NCI-H460 (cell line): Measurements from ENCODE around the gene CPN1. TPM values are rescaled to one million over a fixed set of nuclear protein-coding genes. Genes with fewer than 3 reads are reported as not detected.
"Not testable (repeated sequence)": the region's sequence is repeated elsewhere in the genome, so short reads cannot be mapped to it uniquely, and the experiment has no call there.

ENCODE experiments used
- DNase-seq: peaks from one replicate; pipeline ENCODE4 v3.0.0-alpha.2; 2016; ENCODE audit warnings: low read depth; ENCODE audit errors: extremely low read depth
- polyA plus RNA-seq: library from polyadenylated mRNA; depleted of rRNA; stranded (reverse); fragments of >200 nt; gene quantifications from 2 replicates; pipeline ENCODE4 v1.2.3, GENCODE V29; 2014; cell fraction: nucleus; rRNA removed
- total RNA-seq: library from RNA; depleted of rRNA; stranded (reverse); fragments of >200 nt; shearing (Covaris generic); gene quantifications from 2 replicates; pipeline ENCODE4 v1.2.3, GENCODE V29; 2014; rRNA removed

Gene CPN1
- total RNA-seq: not detected in 2 replicates
- not detected in 2 replicates for polyA plus RNA-seq

DNA sequence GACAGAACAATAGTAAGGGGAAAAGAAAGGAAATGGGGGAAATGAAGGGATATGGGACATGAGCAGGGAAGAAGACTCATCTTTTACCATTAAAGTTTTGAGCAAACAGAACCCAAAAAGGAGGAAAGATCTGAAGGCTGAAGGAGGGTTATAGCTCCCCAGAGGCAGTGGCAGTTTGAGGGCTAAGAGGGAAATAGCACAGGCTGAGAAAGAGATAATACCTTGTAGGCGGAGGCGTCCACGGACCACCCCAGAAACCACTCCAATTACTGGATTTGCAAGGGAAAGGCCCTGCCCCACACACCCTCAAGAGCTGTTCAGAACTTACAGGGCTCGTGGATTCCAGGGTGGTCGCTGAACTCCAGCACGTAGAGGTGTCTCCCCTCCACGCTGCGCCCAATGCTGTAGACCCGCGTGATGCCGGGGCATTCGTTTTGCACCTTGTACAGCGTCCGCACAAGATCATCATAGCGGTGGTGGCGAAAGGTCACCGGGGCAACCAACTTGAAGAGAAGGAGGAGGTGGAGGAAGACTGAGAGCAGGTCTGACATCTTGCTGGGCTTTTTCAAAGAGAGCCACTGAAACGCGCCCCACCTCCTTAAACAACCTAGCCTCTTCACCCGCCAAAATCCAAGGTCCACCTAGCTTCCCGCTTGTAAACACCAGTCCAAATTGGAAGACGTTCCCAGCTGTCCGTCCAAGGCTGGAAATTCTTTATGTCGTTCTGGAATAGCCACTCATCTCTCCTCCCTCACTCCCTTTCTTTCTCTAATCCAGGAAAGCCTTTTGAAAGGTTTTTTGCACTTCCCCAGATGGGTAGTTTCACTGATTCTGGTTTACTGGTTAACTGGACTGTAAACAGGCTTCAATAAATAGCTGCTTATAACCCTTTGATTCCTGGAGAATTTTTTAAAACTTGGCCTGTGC, at the start of gene CPN1:
Gene CPN1 (minus strand): TSS at position 795 of the 927 bp plus-strand sequence. CDS start 244 bp downstream, at position 551.
- no peak for DNase-seq

DNA sequence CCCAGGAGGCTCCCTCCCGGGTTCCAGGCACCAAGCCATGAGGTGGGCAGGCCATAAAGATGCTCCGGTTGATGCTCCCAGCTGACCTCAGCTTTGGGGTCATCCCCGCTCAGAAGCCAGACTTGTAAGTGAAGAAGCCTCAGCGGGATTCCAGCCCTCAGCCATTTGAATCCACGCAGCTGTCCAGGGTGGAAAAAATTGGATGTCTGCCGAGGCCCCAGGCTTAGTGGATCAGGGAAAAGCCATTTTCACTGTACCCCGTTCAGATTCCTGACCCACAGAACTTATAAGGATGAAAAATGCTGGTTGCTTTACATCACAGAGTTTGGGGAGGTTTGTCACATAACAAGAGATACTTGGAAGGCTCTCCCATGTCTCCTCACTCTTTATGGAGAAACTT, 49.2 kb upstream of the CPN1 start:
- no peak for DNase-seq

DNA sequence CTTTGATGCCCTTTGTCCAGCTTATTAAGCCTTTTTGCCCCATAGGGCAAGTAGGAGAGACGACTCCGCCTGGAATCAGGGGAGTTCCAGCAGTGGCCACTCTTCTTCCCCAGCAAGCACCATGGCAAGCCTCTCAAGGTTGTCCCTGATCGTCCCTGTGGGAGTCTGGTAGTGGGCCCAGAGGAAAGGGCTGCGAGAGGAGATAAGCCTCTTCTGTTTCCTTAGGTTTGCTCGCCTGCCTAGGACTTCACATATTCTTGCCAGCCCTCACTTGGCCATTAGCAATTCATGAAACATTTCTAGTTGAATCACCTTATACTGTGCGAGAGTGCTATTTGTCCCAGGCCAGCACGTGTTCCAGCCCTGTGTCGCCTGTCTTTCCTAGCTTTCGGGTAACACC, 47.8 kb upstream of the CPN1 start:
- DNase-seq: peak; percentile 24

DNA sequence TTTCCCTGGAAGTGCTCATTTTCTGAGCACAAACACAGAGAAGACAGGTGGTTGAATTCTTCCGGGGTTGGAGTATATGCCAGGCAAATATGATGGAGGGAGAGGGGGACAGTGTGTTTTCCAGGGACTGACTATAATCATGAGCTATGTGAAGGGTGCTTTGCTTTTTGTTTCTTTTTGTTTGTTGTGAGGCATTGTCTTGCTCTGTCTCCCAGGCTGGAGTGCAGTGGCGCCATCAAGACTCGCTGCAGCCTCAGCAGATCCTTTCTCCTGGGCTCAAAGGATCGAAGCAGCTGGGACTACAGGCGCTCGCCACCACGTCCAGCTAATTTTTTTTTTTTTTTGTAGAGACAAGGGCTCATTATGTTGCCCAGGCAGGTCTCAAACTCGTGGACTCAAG, 47.3 kb upstream of the CPN1 start:
- DNase-seq: no peak

DNA sequence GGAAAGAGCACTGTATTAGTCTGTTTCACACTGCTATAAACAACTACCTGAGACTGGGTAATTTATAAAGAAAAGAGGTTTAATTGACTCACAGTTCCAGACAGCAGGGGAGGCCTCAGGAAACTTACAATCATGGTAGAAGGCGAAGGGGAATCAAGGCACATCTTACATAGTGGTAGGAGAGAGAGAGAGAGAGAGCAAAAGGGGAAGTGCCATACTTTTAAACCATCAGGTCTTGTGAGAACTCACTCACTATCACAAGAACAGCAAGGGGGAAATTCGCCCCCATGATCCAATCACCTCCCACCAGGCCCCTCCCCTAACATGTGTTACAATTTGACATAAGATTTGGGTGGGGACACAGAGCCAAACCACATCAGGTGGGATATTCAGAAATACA, 43.7 kb upstream of the CPN1 start:
- not testable (repeated sequence) for DNase-seq

DNA sequence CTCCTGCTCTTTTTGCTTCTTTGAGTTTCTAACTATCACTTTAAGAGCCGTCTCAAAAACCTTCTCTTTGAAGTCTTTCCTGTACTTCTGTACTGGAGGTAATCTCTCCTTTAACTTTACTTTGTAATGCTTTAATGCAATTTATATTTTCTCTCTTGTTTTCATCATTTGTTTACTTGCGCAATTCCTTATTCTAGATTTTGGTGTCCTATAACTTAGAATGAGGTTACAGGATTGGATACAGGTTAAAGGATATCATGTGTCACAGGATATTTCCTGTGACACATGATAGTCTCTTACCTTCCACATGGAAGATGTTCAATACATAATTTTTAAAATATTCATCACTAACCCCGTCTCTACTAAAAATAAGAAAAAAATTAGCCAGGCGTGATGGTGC, 42.4 kb upstream of the CPN1 start:
- no peak for DNase-seq

DNA sequence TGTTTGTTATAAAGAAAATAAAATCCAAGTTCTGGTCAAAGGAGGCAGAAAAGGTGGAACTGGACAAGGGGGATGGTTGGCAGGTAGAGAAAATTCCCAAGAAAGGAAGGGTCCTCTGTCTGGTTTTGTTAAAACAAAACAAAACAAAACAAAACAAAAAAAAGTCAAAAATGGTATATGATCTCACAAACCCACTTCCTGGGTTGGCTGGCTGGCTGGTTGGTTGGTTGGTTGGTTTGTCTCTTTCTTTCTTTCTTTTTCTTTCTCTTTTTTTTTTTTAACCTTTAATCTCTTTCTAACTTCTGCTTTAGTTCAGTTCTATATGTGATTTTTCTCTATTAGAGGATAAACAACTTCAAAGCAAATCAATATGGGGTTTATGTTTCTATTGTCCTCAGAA, 41.1 kb upstream of the CPN1 start:
- no peak for DNase-seq

DNA sequence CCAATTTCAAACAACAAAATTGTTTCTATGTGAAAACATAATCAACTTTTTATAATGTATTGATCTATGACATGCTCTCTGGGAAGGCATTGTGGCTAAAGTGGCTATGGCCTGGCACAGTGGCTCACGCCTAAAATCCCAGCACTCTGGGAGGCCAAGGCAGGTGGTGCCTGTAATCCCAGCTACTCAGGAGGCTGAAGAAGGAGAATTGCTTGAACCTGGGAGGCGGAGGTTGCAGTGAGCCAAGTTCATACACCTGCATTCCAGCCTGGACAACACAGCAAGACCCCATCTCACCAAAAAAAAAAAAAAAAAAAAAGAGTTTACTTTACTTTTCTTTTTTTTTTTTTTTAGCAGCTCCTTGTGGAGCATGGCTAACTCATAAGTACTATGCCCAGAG, 38.9 kb upstream of the CPN1 start:
- DNase-seq: no peak

DNA sequence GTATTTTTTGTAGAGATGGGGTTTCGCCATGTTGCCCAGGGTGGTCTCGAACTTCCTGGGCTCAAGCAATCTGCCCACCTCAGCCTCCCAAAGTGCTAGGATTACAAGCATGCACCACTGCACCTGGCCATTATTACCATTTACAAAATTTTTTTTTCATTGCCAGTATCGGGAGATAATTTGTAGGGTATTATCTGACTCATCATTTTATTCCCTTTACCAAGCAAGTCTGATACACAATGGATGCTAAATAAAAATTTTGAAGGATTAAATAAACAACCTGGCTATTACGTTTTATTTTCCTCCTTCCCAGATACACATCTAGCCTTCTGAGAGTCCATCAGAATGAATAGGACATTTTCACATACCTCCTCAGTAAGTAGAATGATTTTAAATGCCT, 38.1 kb upstream of the CPN1 start:
- DNase-seq: no peak

DNA sequence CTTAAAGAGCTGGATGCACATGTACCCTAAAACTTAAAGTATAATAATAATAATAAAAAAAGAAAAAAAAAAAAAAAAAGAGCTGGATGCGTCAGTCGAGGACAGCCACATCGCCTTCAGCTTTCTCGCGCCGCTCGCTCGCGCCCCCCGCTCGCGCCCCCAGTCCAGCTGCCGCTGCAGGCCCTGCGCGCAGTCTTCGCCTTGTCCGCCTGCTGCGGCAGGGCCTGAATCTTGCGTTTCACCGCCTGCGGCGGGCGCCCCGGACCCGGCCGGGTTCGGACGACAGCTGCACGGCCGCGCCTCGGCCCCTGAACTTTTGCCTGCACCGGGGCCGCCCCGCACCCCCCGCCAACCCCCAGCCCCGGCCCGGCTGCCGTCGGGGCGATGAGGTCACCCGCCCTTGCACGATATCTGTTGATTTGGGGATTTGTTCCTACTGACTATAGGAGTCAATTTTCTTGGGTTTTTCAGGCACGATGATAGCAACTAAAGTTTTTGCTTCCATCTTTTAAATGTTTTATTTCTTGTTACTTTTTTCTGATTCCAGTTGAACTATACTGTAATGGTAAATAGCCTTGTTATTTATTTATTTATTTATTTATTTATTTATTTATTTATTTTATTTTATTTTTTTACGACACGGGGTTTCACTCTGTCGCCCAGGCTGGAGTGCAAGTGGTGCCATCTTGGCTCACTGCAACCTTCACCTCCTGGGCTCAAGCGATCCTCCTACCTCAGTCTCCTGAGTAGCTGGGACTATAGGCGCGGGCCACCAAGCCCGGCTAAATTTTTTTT, 33.5 kb upstream of the CPN1 start:
- no peak for DNase-seq

DNA sequence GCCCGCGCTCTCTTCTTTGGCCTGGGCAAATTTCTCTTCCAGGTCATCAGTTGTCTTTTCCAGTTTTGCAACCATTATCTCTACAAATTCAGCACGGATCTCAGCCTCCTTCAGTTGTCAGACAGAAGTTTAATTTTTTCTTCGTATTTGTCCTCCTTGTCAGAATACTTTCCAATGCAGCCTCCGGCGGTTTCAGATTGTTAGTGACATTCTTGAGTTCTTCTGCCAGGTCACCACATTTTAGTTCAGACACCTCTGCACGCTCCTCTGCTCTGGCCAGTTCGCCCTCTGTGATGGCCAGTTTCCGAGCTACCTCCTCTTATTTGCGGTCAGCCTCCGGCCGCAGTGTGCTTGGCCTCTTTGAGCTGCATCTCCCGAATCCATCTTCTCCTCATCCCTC, 32.8 kb upstream of the CPN1 start:
- DNase-seq: no peak

DNA sequence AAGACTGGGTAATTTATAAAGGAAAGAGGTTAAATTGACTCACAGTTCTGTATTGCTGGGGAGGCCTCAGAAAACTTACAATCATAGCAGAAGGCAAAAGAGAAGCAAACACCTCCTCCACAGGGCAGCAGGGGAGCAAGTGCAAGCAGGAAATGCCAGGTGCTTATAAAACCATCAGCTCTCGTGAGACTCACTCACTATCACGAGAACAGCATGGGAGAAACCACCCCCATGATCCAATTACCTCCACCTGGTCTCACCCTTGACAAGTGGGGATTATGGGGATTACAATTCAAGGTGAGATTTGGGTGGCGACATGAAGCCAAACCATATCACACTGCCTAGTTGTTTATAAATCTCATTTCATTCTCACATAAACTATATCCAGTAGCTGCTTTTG, 28.0 kb upstream of the CPN1 start:
- DNase-seq: no peak

DNA sequence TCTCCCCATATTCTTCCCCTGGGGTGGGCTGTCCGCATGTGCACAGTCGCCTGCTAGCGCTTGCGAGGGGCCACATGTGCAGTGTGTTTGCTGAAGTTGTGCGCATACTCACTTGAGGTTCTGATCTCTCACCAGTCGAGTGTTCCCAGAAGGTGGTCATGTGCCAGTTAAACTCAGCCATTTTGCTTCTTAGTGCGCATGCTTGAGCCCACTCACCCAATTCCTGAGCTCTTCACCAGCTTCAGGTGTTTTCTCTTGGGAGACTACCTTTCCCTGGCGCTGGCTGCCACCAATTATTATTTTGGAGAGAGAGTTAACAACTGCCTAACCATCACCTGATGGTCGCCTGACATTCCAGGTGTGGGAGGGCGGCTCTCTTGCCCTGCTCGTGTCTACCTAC, 25.2 kb upstream of the CPN1 start:
- no peak for DNase-seq

DNA sequence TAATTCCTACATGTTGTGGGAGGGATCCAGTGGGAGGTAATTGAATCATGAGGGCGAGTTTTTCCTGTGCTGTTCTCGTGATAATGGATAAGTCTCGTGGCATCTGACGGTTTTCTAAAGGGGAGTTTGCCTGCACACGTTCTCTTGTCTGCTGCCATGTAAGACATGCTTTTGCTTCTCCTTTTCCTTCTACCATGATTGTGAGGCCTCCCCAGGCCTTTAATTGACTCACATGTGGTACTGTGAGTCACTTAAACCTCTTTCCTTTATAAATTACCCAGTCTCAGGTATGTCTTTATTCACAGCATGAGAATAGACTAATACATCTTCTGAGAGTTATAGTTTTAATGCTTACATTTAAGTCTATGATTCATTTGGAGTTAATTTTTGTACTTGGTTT, 22.6 kb upstream of the CPN1 start:
- DNase-seq: no peak

DNA sequence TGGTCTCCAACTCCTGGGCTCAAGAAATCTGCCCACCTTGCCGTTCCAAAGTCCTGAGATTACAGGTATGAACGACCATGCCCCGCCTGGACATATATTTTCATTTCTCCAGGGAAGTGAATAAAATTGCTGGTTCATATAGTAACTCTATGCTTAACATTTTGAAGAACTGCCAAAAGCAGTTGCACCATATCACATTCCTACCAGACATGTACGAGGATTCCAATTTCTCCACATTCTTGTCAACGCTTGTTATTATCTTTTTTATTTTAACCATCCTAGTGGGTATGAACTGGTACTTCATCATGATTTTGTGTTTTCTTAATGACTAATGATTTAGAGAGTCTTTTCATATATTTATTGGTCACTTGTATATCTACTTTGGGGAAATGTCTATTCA, 21.9 kb upstream of the CPN1 start:
- no peak for DNase-seq

DNA sequence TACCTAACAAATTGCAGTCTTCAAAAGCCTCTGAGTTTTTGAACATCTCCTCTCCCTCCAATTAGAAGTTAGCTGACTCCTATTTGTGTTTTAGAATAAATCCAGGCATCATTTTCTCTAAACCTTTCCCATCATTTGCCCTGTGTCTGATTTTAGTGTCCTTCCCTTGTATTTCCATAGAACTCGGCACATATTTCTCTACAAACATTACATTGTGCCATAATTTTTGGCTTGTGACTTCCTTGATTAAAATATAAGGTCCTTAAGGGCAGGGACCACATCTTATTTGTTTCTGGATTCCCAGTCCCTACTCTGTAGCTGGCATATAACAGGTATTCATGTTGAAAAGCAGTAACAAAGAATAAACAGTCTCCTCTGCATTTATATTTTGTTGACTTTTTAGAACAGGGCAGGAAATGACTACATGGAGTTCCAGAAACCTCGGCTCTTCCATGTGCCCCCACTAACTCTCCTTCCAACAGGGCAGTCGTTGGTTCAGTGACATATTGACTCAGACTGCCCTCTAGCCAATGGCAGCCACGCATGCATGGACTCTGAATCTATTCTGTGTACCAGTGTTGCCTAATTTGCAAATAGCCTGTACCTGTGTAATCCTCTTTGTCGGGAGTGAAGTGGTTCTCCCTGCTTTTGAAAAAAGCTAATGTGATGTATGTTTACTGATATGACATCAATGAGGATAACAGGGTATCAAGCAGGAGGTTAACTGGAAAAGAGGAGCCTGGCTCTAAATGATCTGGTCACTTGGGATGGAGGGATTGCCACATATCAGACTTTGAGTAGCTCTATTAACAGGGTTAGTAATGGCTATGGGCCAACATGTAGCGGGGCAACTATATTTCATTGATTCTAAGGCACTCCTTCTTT, 19.8 kb upstream of the CPN1 start:
- DNase-seq: no peak

DNA sequence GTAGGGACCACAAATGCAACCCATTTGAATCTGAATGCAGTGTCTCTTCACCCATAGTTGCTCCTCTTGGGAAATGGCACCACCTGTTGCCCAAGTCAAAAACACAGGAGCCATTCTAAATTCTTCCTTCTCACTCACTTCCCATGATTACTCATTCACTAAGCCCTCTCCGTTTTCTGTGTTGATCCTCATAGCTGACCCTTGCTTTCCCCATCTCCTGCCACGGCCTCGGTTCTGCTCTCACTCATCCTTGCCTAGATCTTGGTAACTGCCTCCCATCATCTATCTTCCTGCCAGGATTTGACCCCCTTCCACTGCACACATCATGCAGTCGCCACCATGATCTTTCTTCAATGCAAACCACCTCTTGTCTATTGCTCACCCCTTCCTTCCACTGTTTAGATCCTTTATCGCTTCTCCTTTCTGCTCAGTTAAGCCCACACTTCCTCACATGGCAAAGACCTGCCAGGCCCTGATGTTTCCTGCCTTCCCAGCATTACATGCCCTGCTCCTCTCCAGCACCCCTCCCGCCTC, 19.0 kb upstream of the CPN1 start:
- peak; percentile 21 for DNase-seq

DNA sequence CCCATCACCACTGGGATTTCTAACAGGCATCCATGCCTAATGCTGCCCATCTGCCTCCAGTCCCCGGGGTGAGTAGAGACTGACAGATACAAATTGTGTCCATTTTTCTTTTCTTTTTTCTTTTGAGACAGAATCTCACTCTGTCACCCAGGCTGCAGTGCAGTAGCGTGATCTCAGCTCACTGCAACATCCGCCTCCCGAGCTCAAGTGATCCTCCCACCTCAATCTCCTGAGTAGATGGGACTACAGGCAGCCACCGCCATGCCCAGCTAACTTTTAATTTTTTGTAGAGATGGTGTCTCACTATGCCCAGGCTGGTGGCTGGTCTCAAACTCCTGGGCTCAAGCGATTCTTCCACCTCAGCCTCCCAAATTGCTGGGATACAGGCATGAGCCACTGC, 7.6 kb upstream of the CPN1 start:
- DNase-seq: no peak

DNA sequence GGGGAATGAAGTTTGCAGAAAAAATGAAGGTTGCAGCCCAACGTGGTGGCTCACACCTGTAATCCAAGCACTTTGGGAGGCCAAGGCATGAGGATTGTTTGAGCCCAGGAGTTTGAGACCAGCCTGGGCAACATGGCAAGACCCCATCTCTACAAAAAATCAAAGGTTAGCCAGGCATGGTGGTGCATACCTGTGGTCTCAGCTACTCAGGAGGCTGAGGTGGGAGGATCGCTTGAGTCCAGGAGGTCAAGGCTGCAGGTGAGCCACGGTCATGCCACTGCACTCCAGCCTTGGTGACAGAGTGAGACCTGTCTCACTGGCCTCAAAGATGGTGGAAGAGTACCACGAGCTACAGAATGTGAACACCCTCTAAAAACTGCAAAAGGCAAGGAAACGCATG, 5.0 kb upstream of the CPN1 start:
- not testable (repeated sequence) for DNase-seq

DNA sequence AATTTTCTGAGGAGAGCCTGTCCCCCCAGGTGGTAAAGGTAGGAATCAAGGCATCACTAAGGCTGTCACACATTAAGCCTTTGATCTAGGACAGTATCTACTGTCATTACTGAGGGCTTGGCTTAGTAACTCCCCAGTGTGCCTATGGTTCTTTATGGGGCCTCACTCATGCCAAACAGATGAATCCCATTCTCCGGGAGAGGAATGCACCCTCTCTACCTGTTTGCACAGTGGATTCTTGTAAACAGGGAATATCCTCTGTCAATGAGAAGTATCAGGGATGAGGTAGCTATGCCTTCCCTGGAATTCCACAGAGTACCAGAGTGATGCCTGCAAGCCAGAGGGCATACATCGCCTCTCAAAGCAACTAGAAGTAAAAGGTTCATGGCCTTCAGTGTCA, 3.9 kb upstream of the CPN1 start:
- no peak for DNase-seq

DNA sequence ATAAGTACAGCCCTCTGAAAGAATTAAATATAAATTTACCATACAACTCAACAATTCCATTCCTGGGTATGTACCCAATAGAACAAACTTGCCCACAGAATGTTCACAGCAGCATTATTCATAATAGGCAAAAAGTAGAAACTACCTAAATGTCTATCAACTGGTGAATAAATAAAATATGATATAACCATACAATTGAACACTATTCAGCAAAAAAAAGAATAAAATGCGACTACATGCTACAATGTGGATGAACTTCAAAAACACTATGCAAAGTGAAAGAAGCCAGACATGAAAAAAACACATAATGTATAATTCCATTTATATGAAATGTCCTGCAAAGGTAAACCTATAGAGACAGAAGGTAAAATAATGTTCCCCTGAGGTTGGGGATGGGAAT, 2.0 kb upstream of the CPN1 start:
- no peak for DNase-seq
